Measurements from ENCODE around the gene PLA2G2F.

Gene PLA2G2F

DNA sequence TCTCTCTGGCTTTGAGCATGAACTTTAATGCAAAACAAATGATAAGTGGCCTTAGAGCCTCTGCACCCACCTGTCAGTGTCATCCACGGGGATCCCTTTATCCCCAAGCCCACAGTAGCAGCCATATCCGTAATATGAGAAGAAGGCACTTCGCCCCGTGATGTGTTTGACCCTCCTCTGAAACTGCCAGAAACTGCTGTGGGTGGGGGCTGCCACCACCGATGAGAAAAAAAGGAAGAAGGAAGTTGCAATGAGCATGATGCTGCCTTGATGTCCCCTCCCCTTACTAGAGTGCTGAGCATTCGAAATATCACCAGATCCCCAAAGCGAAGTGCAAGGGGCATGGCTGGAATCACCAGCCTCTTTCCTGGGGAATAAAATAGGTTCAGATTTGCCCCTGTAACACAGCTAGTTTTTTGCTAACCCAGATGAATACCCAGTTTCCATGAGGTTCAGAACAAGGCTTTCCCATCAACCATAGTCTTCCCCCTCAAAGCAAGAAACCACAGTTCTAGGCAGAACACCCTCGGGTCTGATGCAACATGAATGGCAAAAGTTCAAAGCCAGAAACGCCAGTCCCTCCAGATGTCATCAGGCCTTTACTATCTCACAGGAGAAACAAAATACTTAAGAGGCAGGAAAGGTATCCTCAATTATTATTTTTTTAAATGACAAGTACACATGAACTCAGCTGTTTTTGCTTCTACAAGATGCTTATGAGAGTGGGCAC is 36.0 kb downstream of the PLA2G2F start:
- no peak overlapping the region for H2AFZ ChIP-seq (ENCODE audit: low read depth, low read length, severe bottlenecking)

GRCh38 chr1:20178634-20179370 is 39.7 kb downstream of the PLA2G2F start:
- no peak overlapping the region for H3K27ac ChIP-seq (ENCODE audit: low read depth, low read length)

More for the DNA sequence above, 36.0 kb downstream of the PLA2G2F start:
- H4K20me1 ChIP-seq (ENCODE audit: low read depth, low read length): no peaks in the 10 kb centered on the region
- no peaks in the 10 kb centered on the region for H3K9me3 ChIP-seq (ENCODE audit: insufficient read depth, low read length)
- no peaks in the 10 kb centered on the region for H3K79me2 ChIP-seq (ENCODE audit: insufficient read depth, low read length)
- no peak overlapping the region for H3K27ac ChIP-seq (ENCODE audit: low read depth, low read length)
- H3F3A ChIP-seq (ENCODE audit: insufficient read depth): no peaks in the 10 kb centered on the region
- no peak for TF ChIP-seq CTCF (IDR thresholded peaks at IDR 0.05; ENCODE audit: insufficient read depth, low read length, poor library complexity, severe bottlenecking)
- H3K9ac ChIP-seq (ENCODE audit: low read length): no peak overlapping the region
- no peaks in the 10 kb centered on the region for H3K27me3 ChIP-seq (ENCODE audit: low read length)
- H3K4me3 ChIP-seq (ENCODE audit: insufficient read depth, low read length, poor library complexity, severe bottlenecking): no peak overlapping the region
- no peaks in the 10 kb centered on the region for H3K9me2 ChIP-seq (replicated peaks; ENCODE audit: insufficient read depth, low read length)
- no peak overlapping the region for H3K4me2 ChIP-seq (ENCODE audit: low read depth, low read length, poor library complexity, severe bottlenecking)
- no peaks in the 10 kb centered on the region for H3K36me3 ChIP-seq (ENCODE audit: low read length)

GRCh38 chr1:20179371-20180128 is 40.4 kb downstream of the PLA2G2F start:
- no peak overlapping the region for H3K4me3 ChIP-seq (ENCODE audit: insufficient read depth, low read length, poor library complexity, severe bottlenecking)
- H4K20me1 ChIP-seq (ENCODE audit: low read depth, low read length): no peaks in the 10 kb centered on the region
- no peaks in the 10 kb centered on the region for H3F3A ChIP-seq (ENCODE audit: insufficient read depth)
- no peaks in the 10 kb centered on the region for H3K9me2 ChIP-seq (replicated peaks; ENCODE audit: insufficient read depth, low read length)
- H3K9ac ChIP-seq (ENCODE audit: low read length): no peak overlapping the region
- H3K36me3 ChIP-seq (ENCODE audit: low read length): no peaks in the 10 kb centered on the region
- H3K27me3 ChIP-seq (ENCODE audit: low read length): no peaks in the 10 kb centered on the region; the same call in 1 of the 2 replicates
- no peak overlapping the region for H2AFZ ChIP-seq (ENCODE audit: low read depth, low read length, severe bottlenecking)
- H3K79me2 ChIP-seq (ENCODE audit: insufficient read depth, low read length): no peaks in the 10 kb centered on the region
- no peak overlapping the region for H3K4me2 ChIP-seq (ENCODE audit: low read depth, low read length, poor library complexity, severe bottlenecking)
- H3K27ac ChIP-seq (ENCODE audit: low read depth, low read length): no peak overlapping the region
- H3K9me3 ChIP-seq (ENCODE audit: insufficient read depth, low read length): no peaks in the 10 kb centered on the region
- TF ChIP-seq CTCF (IDR thresholded peaks at IDR 0.05; ENCODE audit: insufficient read depth, low read length, poor library complexity, severe bottlenecking) (no peak), EZH2phosphoT487 (conservative IDR thresholded peaks at IDR 0.05; ENCODE audit: low read length) (no peak)

More at GRCh38 chr1:20178634-20179370, 39.7 kb downstream of the PLA2G2F start:
- H3K79me2 ChIP-seq (ENCODE audit: insufficient read depth, low read length): no peaks in the 10 kb centered on the region
- TF ChIP-seq EZH2phosphoT487 (conservative IDR thresholded peaks at IDR 0.05; ENCODE audit: low read length): no peak
- no peak for TF ChIP-seq CTCF (IDR thresholded peaks at IDR 0.05; ENCODE audit: insufficient read depth, low read length, poor library complexity, severe bottlenecking)
- H3K9me3 ChIP-seq (ENCODE audit: insufficient read depth, low read length): no peaks in the 10 kb centered on the region
- H3K9ac ChIP-seq (ENCODE audit: low read length): no peak overlapping the region
- H3K4me3 ChIP-seq (ENCODE audit: insufficient read depth, low read length, poor library complexity, severe bottlenecking): no peak overlapping the region
- no peak overlapping the region for H2AFZ ChIP-seq (ENCODE audit: low read depth, low read length, severe bottlenecking)
- H4K20me1 ChIP-seq (ENCODE audit: low read depth, low read length): no peaks in the 10 kb centered on the region
- H3K36me3 ChIP-seq (ENCODE audit: low read length): no peaks in the 10 kb centered on the region
- no peaks in the 10 kb centered on the region for H3K9me2 ChIP-seq (replicated peaks; ENCODE audit: insufficient read depth, low read length)
- no peaks in the 10 kb centered on the region; the same call in 1 of the 2 replicates for H3K27me3 ChIP-seq (ENCODE audit: low read length)
- H3F3A ChIP-seq (ENCODE audit: insufficient read depth): no peaks in the 10 kb centered on the region
- no peak overlapping the region for H3K4me2 ChIP-seq (ENCODE audit: low read depth, low read length, poor library complexity, severe bottlenecking)
